Prostate gland (tissue), 2 donors: Measurements from ENCODE around the gene GLCE.

Source experiments
- POLR2A ChIP-seq: fragments of 450-650 bp; IDR thresholded peaks from one replicate; pipeline ENCODE4 v1.6.1; 2016; ENCODE audit warnings: antibody characterized with exemption, mild to moderate bottlenecking
- POLR2AphosphoS5 ChIP-seq: sonication (generic); formaldehyde crosslinking; IDR thresholded peaks from one replicate; pipeline ENCODE4 v1.6.1; 2017; ENCODE audit warnings: antibody characterized with exemption
- TF ChIP-seq, protein P1 (sequence below), 4 experiments: fragments of 200-600 bp in 2 of 4; fragments of 450-650 bp in 2 of 4; sonication (generic) in 2 of 4; IDR thresholded peaks; 1 replicate in 3 of 4; 2 replicates in 1 of 4; pipeline ENCODE4 v1.5.1; 2016 to 2019; ENCODE audit warnings: antibody characterized with exemption in 4 of 4, mild to moderate bottlenecking in 2 of 4, moderate library complexity in 2 of 4

DNA sequence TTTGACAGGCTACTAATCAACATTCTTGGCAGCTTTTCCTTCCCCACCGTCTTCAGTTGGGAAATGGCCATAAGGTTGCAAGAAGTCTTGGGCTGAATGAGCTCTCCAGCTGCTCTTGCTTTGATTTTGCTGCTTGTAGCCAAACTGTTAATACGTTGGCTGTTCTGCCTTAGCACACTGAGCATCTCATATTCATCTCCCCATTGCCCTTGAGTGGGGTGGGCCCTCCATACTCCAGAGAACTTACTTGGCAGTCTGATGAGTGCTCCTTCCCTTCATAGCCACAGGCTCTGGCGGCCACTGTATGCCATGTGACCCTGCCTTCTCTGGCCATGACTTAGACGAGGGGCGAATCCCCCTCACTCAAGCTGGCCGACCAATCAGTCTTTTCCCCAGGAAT lies 112.5 kb downstream of the GLCE start:
- TF ChIP-seq, protein P1, sequence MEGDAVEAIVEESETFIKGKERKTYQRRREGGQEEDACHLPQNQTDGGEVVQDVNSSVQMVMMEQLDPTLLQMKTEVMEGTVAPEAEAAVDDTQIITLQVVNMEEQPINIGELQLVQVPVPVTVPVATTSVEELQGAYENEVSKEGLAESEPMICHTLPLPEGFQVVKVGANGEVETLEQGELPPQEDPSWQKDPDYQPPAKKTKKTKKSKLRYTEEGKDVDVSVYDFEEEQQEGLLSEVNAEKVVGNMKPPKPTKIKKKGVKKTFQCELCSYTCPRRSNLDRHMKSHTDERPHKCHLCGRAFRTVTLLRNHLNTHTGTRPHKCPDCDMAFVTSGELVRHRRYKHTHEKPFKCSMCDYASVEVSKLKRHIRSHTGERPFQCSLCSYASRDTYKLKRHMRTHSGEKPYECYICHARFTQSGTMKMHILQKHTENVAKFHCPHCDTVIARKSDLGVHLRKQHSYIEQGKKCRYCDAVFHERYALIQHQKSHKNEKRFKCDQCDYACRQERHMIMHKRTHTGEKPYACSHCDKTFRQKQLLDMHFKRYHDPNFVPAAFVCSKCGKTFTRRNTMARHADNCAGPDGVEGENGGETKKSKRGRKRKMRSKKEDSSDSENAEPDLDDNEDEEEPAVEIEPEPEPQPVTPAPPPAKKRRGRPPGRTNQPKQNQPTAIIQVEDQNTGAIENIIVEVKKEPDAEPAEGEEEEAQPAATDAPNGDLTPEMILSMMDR (IDR thresholded peaks at IDR 0.05), result no peak
- no peak for TF ChIP-seq POLR2A
- TF ChIP-seq POLR2AphosphoS5, result no peak
